AG04449 (cell line): ENCODE data around the gene TPCN1.

Source experiments
- CTCF ChIA-PET: fragments of 350-600 bp; formaldehyde crosslinking; extraction: SDS; loops from one replicate; lab custom pipeline; 2021; ENCODE audit warnings: antibody characterized with exemption; lab: Yijun Ruan, JAX
- POLR2A ChIA-PET: fragments of 400-600, 350-600 bp; formaldehyde crosslinking; extraction: SDS; loops from one replicate; lab custom pipeline; 2020; ENCODE audit warnings: antibody characterized with exemption, inconsistent platforms; lab: Yijun Ruan, JAX
- DNase-seq: peaks from one replicate; pipeline ENCODE4 v3.0.0-alpha.2; 2010; ENCODE audit warnings: low read depth, low spot score
- H3K4me3 ChIP-seq: 2 replicates; pipeline ENCODE4 v1.5.1; 2011; ENCODE audit warnings: low read depth, mild to moderate bottlenecking, control low read depth, low read length
- CTCF ChIP-seq: IDR thresholded peaks from one replicate; pipeline ENCODE4 v1.5.1; 2011; ENCODE audit warnings: mild to moderate bottlenecking, moderate library complexity, low read length, control low read depth, inconsistent platforms; ENCODE audit not compliant: insufficient read depth; ENCODE audit errors: missing control alignments

The TPCN1 gene

DNA sequence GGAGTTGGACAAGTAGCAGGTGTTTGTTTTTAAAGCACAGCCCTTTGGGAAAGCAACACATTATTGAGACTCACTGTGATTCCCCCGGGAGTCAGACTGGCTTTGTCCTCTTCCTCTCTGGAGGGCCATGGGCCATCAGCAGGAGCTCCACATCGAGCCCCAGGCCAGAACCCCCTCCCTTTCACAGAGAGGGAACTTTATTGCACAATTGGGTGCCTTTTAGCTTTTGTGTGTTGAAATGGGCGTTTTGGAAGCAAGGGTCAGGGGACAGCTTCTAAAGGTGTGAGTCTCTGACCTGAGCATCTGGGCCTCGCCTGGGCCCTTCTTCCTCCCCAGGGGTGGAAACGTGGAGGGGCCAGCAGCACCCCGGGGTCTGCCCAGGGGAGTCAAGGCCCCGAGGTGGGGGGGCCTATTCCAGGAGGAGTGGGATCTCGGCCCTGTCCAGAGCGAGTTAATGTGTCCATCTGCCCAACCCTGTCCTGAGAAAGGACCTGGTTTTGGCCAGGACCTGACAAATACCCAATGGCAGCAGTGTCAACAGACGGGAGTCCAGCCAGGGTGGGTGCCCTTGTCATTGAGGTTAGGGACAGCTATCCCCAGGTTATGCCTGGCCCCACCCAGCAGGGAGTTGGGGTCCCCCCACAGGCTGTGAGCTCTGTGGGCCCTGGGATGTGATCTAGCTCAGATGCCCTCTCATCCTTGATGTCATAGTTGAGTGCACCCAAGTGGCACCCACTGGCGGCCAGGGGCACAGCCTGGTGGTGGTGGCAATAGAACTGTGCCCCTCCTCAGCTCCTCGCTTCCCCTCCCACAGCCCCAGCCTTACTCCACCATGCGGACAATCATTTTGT, 76.6 kb downstream of the TPCN1 start:
- CTCF ChIA-PET = interaction anchor here (3.8 kb wide), 1 partner anchor 14 kb away, joined by 24 read pairs; no protein-coding TSS in a partner anchor

DNA sequence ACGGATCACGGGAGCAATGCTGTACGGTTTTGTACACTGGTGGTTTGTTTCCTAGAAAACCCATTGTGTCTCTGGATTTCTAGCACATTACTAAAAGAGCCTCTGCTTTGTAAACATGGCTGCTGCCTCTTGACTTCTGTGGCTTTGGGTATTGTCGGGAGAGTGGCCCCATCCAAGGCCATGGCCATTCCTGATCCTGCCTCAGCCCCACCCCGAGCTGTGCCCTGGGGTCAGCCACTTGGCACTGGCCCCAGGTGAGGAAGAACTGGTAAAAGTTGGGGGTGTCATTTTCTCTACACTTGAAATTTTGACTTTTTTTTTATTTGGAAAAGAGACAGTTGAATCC, 77.2 kb downstream of the TPCN1 start:
- TF ChIP-seq CTCF = no peak
- POLR2A ChIA-PET = no interaction called here
- no peak overlapping the region for H3K4me3 ChIP-seq
- no peak for DNase-seq
- CTCF ChIA-PET = interaction anchor here (1.0 to 3.8 kb wide), 3 partner anchors 13 to 124 kb away, joined by 3 to 24 read pairs (median 3); partner anchors contain the start of gene SDSL

More for the DNA sequence above, 76.6 kb downstream of the TPCN1 start:
- H3K4me3 ChIP-seq = no peak overlapping the region
- no peak for TF ChIP-seq CTCF
- DNase-seq = no peak
- POLR2A ChIA-PET = no interaction called here

GRCh38 chr12:113298861-113299545, 77.7 kb downstream of the TPCN1 start:
- no peak overlapping the region for H3K4me3 ChIP-seq
- no peak for TF ChIP-seq CTCF
- ChIA-PET CTCF (interaction anchor here (1.0 to 3.8 kb wide), 3 partner anchors 12 to 124 kb away, joined by 3 to 24 read pairs (median 3); partner anchors contain the start of gene SDSL), POLR2A (interaction anchor here (0.8 kb wide), 1 partner anchor 78 kb away, joined by 3 read pairs; the partner anchor contains the start of gene TPCN1)
- no peak for DNase-seq

DNA sequence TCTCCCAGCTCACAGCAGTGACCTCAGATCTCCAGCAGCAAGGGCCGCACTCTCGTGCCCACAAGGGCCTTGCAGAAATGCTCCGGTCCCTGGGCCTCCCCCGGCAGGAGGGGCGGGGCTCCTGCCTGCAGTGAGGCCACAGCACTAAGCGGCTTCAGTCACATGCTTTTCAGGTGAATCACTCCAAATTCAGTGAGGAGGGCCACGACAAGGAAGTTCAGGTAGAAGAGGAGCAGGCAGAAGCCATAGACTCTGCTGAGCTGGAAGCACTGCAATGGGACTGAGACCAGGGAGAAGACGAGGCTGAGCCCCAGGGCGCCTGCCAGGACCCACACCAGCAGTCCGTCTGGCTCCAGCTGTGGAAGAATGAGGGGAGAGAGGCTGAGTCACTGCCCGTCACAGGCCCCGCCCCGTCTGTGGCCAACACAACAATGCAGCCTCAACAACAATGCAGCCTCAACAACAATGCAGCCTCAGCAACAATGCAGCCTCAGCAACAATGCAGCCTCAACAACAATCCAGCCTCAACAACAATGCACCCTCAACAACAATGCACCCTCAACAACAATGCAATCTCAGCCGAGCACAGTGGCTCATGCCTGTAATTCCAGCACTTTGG, 78.5 kb downstream of the TPCN1 start:
- ChIA-PET POLR2A (interaction anchor here (0.5 to 0.8 kb wide), 2 partner anchors 79 to 115 kb away, joined by 3 read pairs; partner anchors contain the start of gene TPCN1), CTCF (interaction anchor here (1.1 to 3.8 kb wide), 3 partner anchors 12 to 126 kb away, joined by 3 to 24 read pairs (median 3); no protein-coding TSS in a partner anchor)
- DNase-seq = peak; percentile 7
- no peak for TF ChIP-seq CTCF
- no peak overlapping the region for H3K4me3 ChIP-seq

DNA sequence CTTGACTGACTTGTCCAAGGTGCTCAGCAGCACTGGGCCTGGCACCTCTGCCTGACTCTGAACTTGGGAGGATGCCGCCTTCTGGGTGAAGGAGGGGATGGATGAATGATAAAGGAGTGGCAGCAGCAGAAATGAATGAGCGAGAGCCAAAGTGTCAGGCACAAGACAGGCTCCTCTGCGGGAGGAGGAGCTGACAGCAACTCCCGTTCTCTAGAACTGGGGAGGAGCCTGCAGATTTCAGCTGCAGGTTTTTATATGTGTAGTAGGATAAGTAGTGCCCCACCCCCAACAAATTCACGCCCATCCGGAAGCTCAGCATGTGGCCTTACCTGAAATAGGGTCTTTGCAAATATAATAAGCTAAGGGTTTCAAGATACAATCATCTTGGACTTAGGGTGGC, 80.5 kb downstream of the TPCN1 start:
- CTCF ChIA-PET = interaction anchor here (1.1 to 1.7 kb wide), 3 partner anchors 10 to 107 kb away, joined by 3 to 4 read pairs (median 4); no protein-coding TSS in a partner anchor
- H3K4me3 ChIP-seq = no peak overlapping the region
- no peak for DNase-seq
- no peak for TF ChIP-seq CTCF
- POLR2A ChIA-PET = no interaction called here

GRCh38 chr12:113302466-113302865, 81.2 kb downstream of the TPCN1 start:
- ChIA-PET POLR2A (no interaction called here), CTCF (interaction anchor here (1.1 to 1.7 kb wide), 3 partner anchors 9 to 108 kb away, joined by 3 to 4 read pairs (median 4); no protein-coding TSS in a partner anchor)
- no peak for DNase-seq
- no peak for TF ChIP-seq CTCF
- no peak overlapping the region for H3K4me3 ChIP-seq
